SU-DHL-6 (cell line): Measurements from ENCODE around the gene AGBL3.

Source experiments
- H2AFZ ChIP-seq: fragments of 200-600 bp; sonication (generic); 2 replicates; pipeline ENCODE4 v1.6.1; 2014; ENCODE audit warnings: low read depth, mild to moderate bottlenecking, moderate library complexity, mixed read lengths, antibody characterized with exemption, low read length; ENCODE audit not compliant: severe bottlenecking
- H3F3A ChIP-seq: fragments of 200-600 bp; shearing (Covaris generic); 2 replicates; pipeline ENCODE4 v1.6.0; 2016; ENCODE audit warnings: antibody characterized with exemption, mild to moderate bottlenecking; ENCODE audit not compliant: insufficient read depth
- H3K27ac ChIP-seq: fragments of 200-600 bp; sonication (generic); 2 replicates; pipeline ENCODE4 v1.5.1; 2016; ENCODE audit warnings: low read depth, mild to moderate bottlenecking, low read length, moderate library complexity, mixed read lengths
- H3K27me3 ChIP-seq: fragments of 200-600 bp; sonication (generic), shearing (Covaris generic); 2 replicates; pipeline ENCODE4 v1.6.0; 2014; ENCODE audit warnings: mild to moderate bottlenecking, low read length
- H3K36me3 ChIP-seq: fragments of 200-600 bp; sonication (generic); 2 replicates; pipeline ENCODE4 v1.6.1; 2014; ENCODE audit warnings: mild to moderate bottlenecking, low read length, mixed read lengths
- H3K4me2 ChIP-seq: fragments of 300-600, 200-600 bp; shearing (Covaris generic), sonication (generic); 2 replicates; pipeline ENCODE4 v1.6.0; 2014; ENCODE audit warnings: low read length, low read depth, mild to moderate bottlenecking; ENCODE audit not compliant: poor library complexity, severe bottlenecking
- H3K4me3 ChIP-seq: fragments of 200-600 bp; sonication (generic); 2 replicates; pipeline ENCODE4 v1.5.1; 2014; ENCODE audit warnings: antibody characterized with exemption, low read length, mild to moderate bottlenecking, mixed read lengths; ENCODE audit not compliant: insufficient read depth, poor library complexity, severe bottlenecking
- H3K79me2 ChIP-seq: fragments of 200-600 bp; sonication (generic); 2 replicates; pipeline ENCODE4 v1.6.1; 2014; ENCODE audit warnings: mild to moderate bottlenecking, low read length, moderate library complexity; ENCODE audit not compliant: insufficient read depth
- H3K9ac ChIP-seq: fragments of 200-600 bp; sonication (generic); 2 replicates; pipeline ENCODE4 v1.7.0; 2014; ENCODE audit warnings: mild to moderate bottlenecking, low read length
- H3K9me2 ChIP-seq: fragments of 200-600 bp; sonication (generic); replicated peaks from 2 replicates; pipeline ENCODE4 v1.6.1; 2014; ENCODE audit warnings: low read length; ENCODE audit not compliant: insufficient read depth
- H3K9me3 ChIP-seq: fragments of 200-600 bp; sonication (generic); 2 replicates; pipeline ENCODE4 v1.6.1; 2014; ENCODE audit warnings: low read length, mixed read lengths; ENCODE audit not compliant: insufficient read depth
- H4K20me1 ChIP-seq: fragments of 200-600 bp; sonication (generic); 2 replicates; pipeline ENCODE4 v1.6.1; 2014; ENCODE audit warnings: low read depth, mild to moderate bottlenecking, antibody characterized with exemption, low read length, moderate library complexity, mixed read lengths
- EZH2phosphoT487 ChIP-seq: fragments of 200-600 bp; sonication (generic), shearing (Covaris generic); conservative IDR thresholded peaks from 2 replicates; pipeline ENCODE4 v1.6.1; 2018; ENCODE audit warnings: mild to moderate bottlenecking, antibody characterized with exemption, low read length, moderate library complexity, mixed read lengths
- TF ChIP-seq, protein P1 (sequence below): fragments of 200-600 bp; sonication (generic); IDR thresholded peaks from one replicate; pipeline ENCODE4 v1.5.1; 2017; ENCODE audit warnings: antibody characterized with exemption, mild to moderate bottlenecking, low read length, moderate library complexity; ENCODE audit not compliant: insufficient read depth, poor library complexity, severe bottlenecking

AGBL3 gene

DNA sequence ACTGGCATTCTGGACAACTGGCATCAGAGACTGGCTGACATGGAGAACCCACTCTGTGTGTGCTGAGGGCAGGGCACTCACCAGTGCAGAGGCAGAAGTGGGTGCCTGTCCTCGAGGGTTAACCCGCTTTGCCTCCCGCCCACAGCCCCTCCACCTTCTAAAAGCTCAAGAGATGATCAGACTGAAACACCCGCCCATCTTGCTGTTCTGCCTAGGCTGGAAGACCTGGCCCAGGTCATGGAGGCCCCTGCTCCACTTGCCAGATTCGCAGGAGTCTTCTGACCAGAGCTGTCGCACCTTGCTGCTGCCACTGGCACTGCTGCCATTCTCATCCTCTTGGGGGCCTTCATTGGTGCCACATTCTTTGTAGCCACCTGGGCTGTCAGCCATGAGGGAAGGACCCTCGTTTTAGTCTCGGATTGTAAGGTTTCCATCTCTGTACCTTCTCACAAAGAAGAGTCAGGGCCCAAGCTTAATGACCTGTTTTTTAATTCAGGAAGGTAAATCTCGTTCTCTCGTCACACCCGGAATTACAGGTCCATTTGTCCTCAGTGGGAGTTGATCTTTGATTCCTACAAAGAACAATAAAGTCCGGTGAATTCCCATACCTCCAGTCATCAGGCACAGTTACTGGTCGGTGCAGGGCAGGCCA is 182.3 kb downstream of the AGBL3 start:
- Histone ChIP-seq H3K4me2 (peak overlapping the region; percentile 92), H3K79me2 (peaks cover 22% of the 10 kb centered on the region), H2AFZ (no peak overlapping the region), H3K27ac (peak overlapping the region; percentile 88; the same call in 1 of the 2 replicates), H3F3A (peaks cover 12% of the 10 kb centered on the region; the same call in 1 of the 2 replicates), H3K36me3 (peaks cover 6% of the 10 kb centered on the region; the same call in 1 of the 2 replicates), H3K9me3 (no peaks in the 10 kb centered on the region), H3K9ac (no peak overlapping the region), H3K27me3 (no peaks in the 10 kb centered on the region), H3K4me3 (no peak overlapping the region), H4K20me1 (no peaks in the 10 kb centered on the region), H3K9me2 (no peaks in the 10 kb centered on the region)
- no peak for TF ChIP-seq EZH2phosphoT487
- TF ChIP-seq, protein P1, sequence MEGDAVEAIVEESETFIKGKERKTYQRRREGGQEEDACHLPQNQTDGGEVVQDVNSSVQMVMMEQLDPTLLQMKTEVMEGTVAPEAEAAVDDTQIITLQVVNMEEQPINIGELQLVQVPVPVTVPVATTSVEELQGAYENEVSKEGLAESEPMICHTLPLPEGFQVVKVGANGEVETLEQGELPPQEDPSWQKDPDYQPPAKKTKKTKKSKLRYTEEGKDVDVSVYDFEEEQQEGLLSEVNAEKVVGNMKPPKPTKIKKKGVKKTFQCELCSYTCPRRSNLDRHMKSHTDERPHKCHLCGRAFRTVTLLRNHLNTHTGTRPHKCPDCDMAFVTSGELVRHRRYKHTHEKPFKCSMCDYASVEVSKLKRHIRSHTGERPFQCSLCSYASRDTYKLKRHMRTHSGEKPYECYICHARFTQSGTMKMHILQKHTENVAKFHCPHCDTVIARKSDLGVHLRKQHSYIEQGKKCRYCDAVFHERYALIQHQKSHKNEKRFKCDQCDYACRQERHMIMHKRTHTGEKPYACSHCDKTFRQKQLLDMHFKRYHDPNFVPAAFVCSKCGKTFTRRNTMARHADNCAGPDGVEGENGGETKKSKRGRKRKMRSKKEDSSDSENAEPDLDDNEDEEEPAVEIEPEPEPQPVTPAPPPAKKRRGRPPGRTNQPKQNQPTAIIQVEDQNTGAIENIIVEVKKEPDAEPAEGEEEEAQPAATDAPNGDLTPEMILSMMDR = no peak

DNA sequence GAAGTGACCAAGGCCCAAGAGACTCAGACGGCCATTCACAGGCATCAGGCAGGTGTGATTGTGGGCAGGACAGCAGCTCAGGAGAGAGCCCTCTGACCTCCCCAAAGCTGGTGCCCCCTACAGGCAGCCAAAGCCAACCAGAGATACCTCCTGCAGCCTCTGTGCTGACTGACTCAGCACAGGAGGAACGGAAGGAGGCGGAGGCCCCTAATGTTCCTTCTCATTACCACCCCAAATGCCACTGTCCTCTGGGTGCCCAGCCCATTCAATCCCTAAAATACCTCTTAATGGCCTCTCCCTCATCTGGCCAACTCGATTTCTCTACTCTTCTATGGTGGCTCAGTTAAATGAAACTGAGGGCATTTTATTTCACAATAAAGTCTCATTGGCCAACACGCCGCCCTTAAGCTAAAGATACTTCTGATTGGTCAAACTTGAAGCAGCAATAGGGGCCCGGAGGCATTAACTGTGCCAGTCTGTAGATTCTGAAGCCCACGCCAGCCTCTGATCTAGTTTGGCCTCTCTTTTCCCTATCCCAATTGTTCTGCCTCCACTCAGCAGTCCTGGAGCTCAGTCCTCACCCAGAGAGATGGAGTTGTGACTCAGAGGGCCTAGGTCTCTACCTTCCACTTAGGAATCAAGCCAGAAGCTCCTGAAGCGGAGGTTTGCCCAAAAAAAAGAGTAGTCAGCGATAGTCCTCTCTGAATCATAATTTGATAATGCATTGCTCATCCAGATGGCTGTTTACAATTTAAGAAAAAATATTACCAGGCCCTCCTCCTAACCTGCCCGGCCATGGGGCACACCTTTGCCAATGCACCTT is 183.0 kb downstream of the AGBL3 start:
- Histone ChIP-seq H3K79me2 (peaks cover 22% of the 10 kb centered on the region), H3K4me3 (peak overlapping the region; percentile 89), H3K27ac (peak overlapping the region; percentile 88), H3K4me2 (peak overlapping the region; percentile 92), H3K9me3 (no peaks in the 10 kb centered on the region), H3K27me3 (no peaks in the 10 kb centered on the region), H3K9me2 (no peaks in the 10 kb centered on the region), H2AFZ (peak overlapping the region; percentile 96), H3F3A (peaks cover 9% of the 10 kb centered on the region; the same call in 1 of the 2 replicates), H4K20me1 (no peaks in the 10 kb centered on the region), H3K9ac (peak overlapping the region; percentile 98), H3K36me3 (peaks cover 6% of the 10 kb centered on the region; the same call in 1 of the 2 replicates)
- TF ChIP-seq, protein P1 = peak; percentile 52
- no peak for TF ChIP-seq EZH2phosphoT487

DNA sequence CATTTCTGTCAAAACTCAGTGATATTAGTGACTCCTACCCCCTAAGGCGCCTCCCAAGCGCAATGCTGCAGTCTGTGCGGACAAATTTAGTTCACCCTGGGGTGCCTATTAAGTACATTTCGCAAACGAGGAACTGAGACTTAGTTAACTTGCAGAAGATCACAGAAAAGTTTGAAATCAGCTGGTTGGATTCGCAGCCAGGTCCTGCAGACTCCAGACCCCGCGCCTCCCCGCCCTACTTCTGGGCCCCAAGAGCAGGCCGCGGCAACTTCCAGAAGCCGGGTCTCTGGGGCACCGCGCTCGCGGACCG is 183.6 kb downstream of the AGBL3 start:
- Histone ChIP-seq H3K4me2 (peak overlapping the region; percentile 92), H3K36me3 (peaks cover 6% of the 10 kb centered on the region; the same call in 1 of the 2 replicates), H4K20me1 (no peaks in the 10 kb centered on the region), H2AFZ (peak overlapping the region; percentile 96), H3K27ac (peak overlapping the region; percentile 88), H3K9me2 (no peaks in the 10 kb centered on the region), H3F3A (peaks cover 9% of the 10 kb centered on the region; the same call in 1 of the 2 replicates), H3K9ac (peak overlapping the region; percentile 98), H3K9me3 (no peaks in the 10 kb centered on the region), H3K79me2 (peaks cover 22% of the 10 kb centered on the region), H3K4me3 (peak overlapping the region; percentile 89), H3K27me3 (no peaks in the 10 kb centered on the region)
- TF ChIP-seq EZH2phosphoT487 = no peak
- TF ChIP-seq, protein P1 = no peak
